ENCODE results near the gene LRRTM3.

Gene LRRTM3

DNA sequence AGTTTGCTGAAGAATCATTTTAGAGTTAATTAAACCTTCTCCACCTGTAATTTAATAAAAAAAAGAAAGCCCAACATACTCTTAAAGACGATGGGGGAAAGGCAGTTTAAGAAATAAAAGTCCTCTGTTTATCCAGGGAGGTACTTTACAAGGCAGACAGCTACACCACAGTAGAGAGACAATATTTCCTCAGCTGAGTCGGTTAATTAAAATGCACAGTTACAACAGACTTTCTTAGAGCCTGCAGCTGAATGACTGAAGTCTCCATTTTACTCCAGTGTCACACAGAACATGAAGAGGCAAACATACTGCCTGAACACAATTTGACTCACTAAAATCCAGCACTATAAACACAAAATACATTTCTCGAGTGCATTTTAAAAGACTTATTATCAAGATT, 15.1 kb downstream of the LRRTM3 start:
- DNase-seq: no peak

DNA sequence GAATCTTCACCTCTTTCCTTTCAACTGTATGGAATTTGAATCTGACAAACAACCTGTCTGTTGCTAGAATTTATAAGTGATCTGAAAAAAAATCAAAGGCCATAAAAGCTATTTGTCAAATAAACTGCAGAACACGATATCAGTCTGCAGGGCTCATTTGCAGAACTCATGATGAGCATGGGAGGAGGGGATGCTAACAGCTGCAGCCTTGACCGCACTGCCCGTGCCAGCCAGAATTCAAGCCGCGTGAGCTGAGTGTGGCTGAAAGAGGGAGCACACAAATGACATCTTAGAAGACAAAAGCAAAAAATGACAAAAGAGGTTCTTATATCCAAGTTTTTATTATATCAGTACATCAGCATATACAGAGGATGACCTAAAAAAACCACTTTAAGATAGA, 15.7 kb downstream of the LRRTM3 start:
- no peak for DNase-seq

DNA sequence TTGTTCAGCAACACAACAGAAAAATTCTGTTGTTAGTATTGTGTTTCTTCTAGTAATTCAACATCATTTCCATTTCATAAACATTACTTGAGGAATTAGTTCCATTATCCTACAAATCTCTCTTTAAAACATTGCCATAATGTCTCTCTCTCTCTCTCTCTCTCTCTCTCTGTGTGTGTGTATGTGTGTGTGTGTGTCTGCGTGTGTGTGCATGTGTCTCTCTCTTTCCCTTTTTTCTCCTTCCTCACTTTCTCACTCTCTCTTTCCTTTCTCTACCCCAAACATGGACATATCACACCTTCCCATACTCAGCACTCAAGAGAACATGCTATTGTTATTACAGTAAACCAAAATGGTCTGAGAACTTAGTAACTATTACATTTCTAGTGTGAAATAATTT, 16.6 kb downstream of the LRRTM3 start:
- DNase-seq: no peak

GRCh38 chr10:66943590-66943989, 17.8 kb downstream of the LRRTM3 start:
- no peak for DNase-seq

DNA sequence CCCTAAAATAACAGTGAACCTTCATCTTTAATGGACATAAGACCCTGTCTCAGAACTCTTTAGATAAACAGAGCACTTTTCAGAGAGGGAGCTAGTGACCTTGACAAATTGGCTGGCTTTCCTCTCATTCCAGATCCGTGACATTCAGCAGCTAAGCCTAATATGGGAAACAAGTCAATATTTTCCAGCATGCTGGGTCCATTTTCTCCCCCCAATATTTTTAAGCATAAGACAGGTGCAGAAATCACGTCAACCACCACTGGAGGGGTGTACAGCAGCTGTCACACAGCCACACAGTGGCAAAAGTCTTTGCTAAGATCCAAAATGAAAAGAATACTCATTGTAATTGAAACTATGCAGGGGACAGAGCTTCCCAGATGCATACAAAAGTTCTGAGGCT, 26.1 kb downstream of the LRRTM3 start:
- no peak for DNase-seq

- no peak for DNase-seq
Observed at GRCh38 chr10:66958466-66958865, 32.6 kb downstream of the LRRTM3 start.

- DNase-seq: no peak
Observed at GRCh38 chr10:66964946-66965345, 39.1 kb downstream of the LRRTM3 start.

- no peak for DNase-seq
Observed at GRCh38 chr10:66980246-66980815, 54.5 kb downstream of the LRRTM3 start.

DNA sequence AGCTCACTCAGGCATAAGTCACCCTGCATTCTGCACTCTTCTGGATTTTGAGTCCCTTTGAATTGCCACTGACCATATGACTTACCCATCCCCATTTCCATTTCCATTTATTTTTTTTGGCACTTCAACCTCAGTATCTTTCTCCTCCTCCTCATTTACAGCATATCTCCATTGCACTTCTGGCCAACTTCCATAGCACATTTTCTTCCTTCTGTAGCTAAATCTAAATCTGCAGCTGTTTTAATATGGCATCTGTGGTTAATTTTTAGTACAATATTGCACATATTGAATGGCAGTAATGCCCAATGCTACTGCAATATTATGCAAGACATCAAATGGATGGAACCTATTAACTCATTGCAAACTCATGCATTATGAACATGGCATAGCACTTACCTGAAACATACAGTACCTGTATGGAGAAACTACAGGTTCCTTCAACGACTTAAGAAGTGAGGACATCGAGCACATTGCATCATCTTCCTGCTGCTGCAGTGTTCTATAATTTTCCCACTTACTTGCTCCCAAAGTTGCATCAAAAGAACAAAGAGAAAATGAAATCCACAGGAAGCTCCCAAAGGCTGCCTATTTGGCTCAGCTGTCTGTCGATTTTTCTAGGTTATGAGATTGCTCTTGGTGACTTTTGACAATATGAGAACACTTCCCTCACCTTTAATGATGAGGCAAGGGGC, 55.7 kb downstream of the LRRTM3 start:
- DNase-seq: no peak

DNA sequence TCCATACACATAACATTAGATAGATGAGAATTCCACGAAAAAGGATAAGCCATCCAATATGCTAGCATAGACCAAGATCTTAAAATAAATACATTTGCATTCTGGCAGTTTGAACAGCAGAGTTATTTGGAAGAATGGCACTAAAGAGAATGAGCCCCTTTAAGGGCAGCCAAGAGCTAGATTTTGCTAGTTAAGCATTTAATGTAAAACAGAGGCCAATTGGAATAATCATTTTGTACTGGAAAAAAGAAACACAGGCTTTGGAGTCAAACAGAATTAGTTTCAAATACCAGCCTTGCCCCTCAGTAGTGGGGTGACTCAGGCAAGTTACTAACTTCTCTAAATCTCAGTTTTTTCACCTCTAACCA, 56.2 kb downstream of the LRRTM3 start:
- DNase-seq: no peak

- no peak for DNase-seq
Observed at GRCh38 chr10:66982792-66983474, 57.1 kb downstream of the LRRTM3 start.

GRCh38 chr10:66983475-66983818, 57.6 kb downstream of the LRRTM3 start:
- DNase-seq: no peak

- DNase-seq: no peak
Observed at GRCh38 chr10:66990143-66990830, 64.5 kb downstream of the LRRTM3 start.

DNA sequence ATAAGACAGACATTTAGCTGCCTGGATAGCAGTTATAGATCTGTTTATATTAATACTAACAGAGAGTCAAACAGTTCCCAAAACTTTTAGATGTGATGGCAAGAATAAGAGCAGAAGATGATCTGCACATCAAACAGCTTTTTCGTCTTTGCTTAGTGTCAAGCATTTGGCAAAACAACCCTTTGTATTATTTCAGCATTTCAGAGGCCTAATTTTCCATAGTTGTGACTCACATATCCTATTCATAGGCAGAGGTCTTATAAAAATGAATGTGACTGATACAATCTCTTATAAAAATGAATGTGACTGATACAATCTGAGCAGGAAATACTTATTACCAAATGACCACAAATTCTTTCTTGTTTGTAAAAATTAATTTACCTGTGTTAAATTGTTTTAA, 71.2 kb downstream of the LRRTM3 start:
- no peak for DNase-seq

- DNase-seq: no peak
Observed at GRCh38 chr10:66999762-67000545, 74.1 kb downstream of the LRRTM3 start.

DNA sequence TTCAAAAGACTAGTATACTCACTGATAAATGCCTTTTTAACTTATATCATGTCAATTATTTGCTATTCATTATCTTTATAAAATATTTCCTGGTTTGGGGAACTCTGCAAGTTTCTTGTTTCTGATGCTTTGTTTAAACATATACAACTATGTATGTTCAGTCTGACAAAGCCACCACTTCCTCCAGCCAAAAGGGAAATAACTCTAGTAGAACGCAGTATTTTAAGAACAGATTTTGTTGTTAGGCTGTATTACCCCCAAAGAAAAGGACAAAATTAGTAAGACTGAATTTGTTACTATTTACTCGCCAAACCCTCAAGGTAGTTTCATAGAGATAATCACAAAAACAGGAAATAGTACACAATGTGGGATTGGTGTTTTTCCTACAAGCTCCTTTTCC, 78.9 kb downstream of the LRRTM3 start:
- DNase-seq: no peak

GRCh38 chr10:67005981-67006380, 80.1 kb downstream of the LRRTM3 start:
- no peak for DNase-seq

- no peak for DNase-seq
Observed at GRCh38 chr10:67011480-67011879, 85.6 kb downstream of the LRRTM3 start.

DNA sequence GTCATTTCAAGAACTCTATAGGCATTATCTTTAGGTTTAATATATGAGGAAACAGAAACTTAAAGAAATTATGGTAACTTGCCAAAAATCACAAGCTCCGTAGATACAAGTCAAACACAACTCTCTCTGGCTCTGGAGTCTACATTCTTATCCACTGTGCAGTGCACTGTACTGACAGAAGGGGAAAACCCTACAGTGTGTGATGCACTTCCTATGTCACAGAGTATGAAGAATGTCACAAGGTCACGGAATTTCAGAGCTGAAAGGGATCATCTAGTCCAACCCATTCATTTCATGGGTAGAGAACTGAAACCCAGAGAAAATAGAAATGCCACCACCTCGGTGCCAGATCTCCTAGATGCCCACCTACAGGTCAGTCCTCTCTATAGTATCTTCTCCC, 86.1 kb downstream of the LRRTM3 start:
- DNase-seq: no peak

DNA sequence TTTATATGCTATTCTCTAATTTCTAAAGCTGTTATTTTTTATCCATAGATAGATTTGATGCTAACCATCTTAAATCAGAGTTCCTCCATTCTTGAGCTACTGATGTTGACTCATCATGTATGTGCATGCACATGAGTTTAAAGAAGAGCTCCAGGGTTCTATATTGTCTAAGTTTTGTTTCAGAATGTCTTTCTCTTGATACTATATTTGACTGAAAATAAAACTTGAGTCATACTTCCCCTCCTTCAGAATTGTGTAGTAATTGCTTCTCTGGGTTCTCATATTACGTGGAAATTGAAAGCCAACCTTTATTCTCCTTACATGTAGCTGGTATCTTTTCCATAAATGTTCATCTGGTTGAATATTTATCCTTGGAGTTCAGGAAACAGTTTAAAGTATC, 89.4 kb downstream of the LRRTM3 start:
- no peak for DNase-seq

- no peak for DNase-seq
Observed at GRCh38 chr10:67017218-67017617, 91.4 kb downstream of the LRRTM3 start.

DNA sequence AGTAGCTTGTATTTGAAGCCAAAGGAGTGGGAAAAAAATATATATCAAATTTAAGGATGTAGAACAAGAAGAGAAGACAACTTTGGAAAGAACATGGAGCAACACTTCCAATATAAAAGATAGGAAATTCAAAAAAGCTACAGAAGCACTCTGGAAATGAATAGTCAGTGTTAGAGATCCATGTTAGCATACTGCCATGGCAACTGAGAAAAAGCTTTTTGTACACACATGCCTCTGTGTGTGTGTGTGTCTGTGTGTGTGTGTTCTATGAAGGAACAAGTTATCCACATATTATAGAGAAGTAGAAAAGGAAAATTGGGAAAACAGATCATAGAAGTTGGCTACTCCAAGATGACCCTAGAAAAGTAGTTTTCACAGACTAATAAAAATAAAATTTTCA, 96.3 kb downstream of the LRRTM3 start:
- DNase-seq: no peak

DNA sequence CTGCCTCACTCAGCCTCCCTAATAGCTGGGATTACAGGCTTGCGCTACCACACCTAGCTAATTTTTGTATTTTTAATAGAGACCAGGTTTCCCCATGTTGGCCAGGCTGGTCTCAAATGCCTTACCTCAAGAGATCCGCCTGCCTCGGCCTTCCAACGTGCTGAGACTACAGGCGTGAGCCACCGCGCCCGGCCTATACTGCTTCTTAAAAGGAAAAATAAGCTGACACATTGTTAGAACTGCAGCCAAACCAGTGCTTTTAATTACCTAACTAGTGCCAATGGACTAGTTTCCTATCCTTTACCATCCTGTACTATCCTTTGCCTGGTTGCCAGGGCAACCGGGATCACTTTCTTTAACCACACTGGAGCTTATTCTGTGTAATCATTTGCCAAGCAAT, 108.0 kb downstream of the LRRTM3 start:
- DNase-seq: no peak

All from activated CD4-positive, alpha-beta T cell treated with anti-CD3 and anti-CD28 coated beads for 4 hours (primary cell).